ENCODE measurements around the gene TEX101. TPM values are rescaled to one million over a fixed set of nuclear protein-coding genes. Genes with fewer than 3 reads are reported as not detected.
A peak's percentile ranks its signal among the peaks of the same experiment; 100 is the strongest.

Gene TEX101
- total RNA-seq, 1 donor from 2014 or later: not detected

DNA sequence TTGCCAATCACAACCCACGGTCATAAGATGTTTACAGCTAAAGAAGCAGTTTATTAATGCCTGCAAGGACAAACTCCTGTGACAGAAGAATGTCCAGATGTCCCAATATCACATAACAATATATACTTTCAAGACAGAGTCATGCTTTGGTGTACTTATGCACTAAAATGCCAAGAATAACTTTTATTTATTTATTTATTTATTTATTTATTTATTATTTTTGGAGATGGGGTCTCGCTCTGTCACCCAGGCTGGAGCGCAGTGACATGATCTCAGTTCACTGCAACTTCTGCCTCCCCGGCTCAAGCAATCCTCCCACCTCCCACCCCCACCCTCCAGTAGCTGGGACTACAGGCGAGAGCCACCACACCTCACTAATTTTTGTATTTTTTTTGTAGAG, 9.1 kb downstream of the TEX101 start:
- Histone ChIP-seq H3K4me3 (ENCODE audit: low read depth, low read length) (no peak overlapping the region), H3K27me3 (ENCODE audit: control insufficient read depth, insufficient read depth, low read length) (no peaks in the 10 kb centered on the region), H3K36me3 (ENCODE audit: control insufficient read depth, insufficient read depth, low read length) (no peaks in the 10 kb centered on the region)
- no peak for DNase-seq (ENCODE audit: low read depth)
- no peak for FAIRE-seq
- TF ChIP-seq, protein P1, sequence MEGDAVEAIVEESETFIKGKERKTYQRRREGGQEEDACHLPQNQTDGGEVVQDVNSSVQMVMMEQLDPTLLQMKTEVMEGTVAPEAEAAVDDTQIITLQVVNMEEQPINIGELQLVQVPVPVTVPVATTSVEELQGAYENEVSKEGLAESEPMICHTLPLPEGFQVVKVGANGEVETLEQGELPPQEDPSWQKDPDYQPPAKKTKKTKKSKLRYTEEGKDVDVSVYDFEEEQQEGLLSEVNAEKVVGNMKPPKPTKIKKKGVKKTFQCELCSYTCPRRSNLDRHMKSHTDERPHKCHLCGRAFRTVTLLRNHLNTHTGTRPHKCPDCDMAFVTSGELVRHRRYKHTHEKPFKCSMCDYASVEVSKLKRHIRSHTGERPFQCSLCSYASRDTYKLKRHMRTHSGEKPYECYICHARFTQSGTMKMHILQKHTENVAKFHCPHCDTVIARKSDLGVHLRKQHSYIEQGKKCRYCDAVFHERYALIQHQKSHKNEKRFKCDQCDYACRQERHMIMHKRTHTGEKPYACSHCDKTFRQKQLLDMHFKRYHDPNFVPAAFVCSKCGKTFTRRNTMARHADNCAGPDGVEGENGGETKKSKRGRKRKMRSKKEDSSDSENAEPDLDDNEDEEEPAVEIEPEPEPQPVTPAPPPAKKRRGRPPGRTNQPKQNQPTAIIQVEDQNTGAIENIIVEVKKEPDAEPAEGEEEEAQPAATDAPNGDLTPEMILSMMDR (IDR thresholded peaks at IDR 0.05; ENCODE audit: insufficient read depth, low read length, severe bottlenecking): no peak

DNA sequence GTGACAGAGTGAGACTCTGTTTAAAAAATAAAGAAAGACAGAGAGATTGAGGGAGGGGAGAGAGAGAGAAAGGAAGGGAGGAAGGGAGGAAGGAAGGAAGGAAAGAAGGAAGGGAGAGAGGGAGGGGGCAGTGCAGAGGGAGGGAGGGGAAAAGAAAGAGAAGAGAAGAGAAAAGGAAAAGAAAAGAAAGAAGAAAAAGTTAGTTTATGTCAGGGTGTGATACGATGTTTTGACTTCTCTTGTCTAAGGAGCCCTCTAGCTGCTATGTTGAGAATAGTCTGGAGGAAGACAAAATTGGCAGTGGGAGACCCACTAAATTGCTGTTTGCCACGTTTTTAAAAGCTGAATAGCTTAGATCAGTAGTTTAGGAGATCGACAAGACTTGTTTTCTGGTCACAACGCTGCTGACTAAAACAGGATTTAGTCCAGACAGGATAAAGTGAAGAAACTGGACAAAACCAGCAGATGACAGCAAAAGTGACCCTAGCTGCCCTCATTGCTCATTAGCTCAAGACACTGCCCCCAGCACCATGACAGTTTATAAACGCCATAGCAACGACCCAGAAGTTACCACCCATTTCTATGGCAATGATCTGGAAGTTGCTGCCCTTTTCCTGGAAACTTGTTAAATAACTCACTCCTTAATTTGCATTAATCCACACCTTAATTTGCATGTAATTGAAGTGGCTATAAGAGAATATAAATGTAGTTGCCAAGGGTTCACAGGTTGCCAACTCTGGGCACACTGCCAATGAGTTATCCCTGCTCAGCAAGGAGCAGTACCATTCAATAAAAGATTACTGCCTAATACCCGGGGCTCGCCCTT, 11.1 kb downstream of the TEX101 start:
- TF ChIP-seq, protein P1 (IDR thresholded peaks at IDR 0.05; ENCODE audit: insufficient read depth, low read length, severe bottlenecking): peak; percentile 69
- DNase-seq (ENCODE audit: low read depth) (peak; percentile 52), FAIRE-seq (peak; percentile 32)

DNA sequence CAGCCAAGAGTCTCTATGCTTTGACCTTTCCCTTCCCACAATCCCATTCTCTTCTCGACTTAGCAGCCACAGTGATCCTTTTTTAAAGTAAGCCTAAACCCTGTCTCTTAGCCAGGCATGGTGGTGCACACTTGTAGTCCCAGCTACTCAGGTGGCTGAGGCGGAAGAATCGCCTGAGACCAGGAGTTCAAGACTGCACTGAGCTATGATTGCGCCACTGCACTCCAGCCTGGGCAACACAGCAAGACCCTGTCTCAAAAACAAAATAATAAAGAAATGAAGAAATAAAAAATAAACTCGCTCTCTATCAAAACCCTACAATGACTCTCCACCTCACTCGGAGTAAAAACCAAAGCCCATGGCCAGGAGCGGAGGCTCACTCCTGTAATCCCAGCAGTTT, 14.7 kb downstream of the TEX101 start:
- TF ChIP-seq, protein P1 (IDR thresholded peaks at IDR 0.05; ENCODE audit: insufficient read depth, low read length, severe bottlenecking): no peak
- DNase-seq (ENCODE audit: low read depth) (no peak), FAIRE-seq (no peak)
- no peak overlapping the region for H3K4me3 ChIP-seq (ENCODE audit: low read depth, low read length)
- H3K27me3 ChIP-seq (ENCODE audit: control insufficient read depth, insufficient read depth, low read length): no peaks in the 10 kb centered on the region
- no peaks in the 10 kb centered on the region for H3K36me3 ChIP-seq (ENCODE audit: control insufficient read depth, insufficient read depth, low read length)

More for the DNA sequence above, 11.1 kb downstream of the TEX101 start:
- H3K27me3 ChIP-seq (ENCODE audit: control insufficient read depth, insufficient read depth, low read length): no peaks in the 10 kb centered on the region
- no peaks in the 10 kb centered on the region for H3K36me3 ChIP-seq (ENCODE audit: control insufficient read depth, insufficient read depth, low read length)
- H3K4me3 ChIP-seq (ENCODE audit: low read depth, low read length): no peak overlapping the region

DNA sequence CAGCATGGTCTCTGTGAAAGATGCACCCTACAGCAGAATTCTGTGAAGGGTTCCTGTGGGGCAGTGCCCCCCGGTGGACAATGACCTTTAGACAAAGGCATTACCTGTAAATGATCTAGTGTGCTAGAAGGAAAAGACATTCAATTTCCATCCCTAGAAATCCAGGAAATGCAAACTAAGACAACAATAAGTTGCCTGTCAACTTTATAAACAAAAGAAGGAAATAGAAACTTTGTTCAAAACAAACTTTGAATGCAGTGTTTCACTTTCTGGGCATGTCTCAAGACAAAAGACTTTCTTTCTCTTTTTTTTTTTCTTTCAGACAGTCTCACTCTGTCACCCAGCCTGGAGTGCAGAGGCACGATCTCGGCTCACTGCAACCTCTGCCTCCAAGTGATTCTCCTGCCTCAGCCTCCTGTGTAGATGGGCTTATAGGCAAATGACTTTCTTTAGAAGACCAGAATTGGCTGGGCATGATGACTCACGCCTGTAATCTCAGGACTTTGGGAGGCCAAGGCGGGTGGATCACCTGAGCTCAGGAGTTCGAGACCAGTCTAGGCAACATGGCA, 15.5 kb downstream of the TEX101 start:
- Histone ChIP-seq H3K4me3 (ENCODE audit: low read depth, low read length) (no peak overlapping the region), H3K27me3 (ENCODE audit: control insufficient read depth, insufficient read depth, low read length) (no peaks in the 10 kb centered on the region), H3K36me3 (ENCODE audit: control insufficient read depth, insufficient read depth, low read length) (no peaks in the 10 kb centered on the region)
- TF ChIP-seq, protein P1 (IDR thresholded peaks at IDR 0.05; ENCODE audit: insufficient read depth, low read length, severe bottlenecking): no peak
- no peak for FAIRE-seq
- DNase-seq (ENCODE audit: low read depth): no peak

DNA sequence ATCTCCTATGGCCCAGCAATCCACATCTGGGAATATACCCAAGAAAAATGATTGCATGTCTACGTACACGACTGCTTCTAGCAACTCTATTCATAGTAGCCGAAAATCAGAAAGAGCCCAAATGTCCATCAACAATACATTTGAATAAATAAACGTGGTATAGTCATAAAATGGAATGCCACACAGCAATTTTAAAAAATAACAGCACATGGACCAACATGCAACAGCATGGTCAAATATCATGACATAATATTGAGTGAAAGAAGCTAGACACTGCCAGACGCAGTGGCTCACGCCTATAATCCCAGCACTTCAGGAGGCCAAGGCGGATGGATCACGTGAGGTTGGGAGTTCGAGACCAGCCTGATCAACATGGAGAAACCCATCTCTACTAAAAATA, 16.3 kb downstream of the TEX101 start:
- TF ChIP-seq, protein P1 (IDR thresholded peaks at IDR 0.05; ENCODE audit: insufficient read depth, low read length, severe bottlenecking): no peak
- Histone ChIP-seq H3K4me3 (ENCODE audit: low read depth, low read length) (no peak overlapping the region), H3K36me3 (ENCODE audit: control insufficient read depth, insufficient read depth, low read length) (no peaks in the 10 kb centered on the region), H3K27me3 (ENCODE audit: control insufficient read depth, insufficient read depth, low read length) (no peaks in the 10 kb centered on the region)
- FAIRE-seq (no peak), DNase-seq (ENCODE audit: low read depth) (no peak)

Data from bronchial epithelial cell (primary cell).